Eye (tissue), 1 donor: ENCODE data around the gene CAPZA1.

ENCODE experiments used
- DNase-seq: peaks from one replicate; pipeline ENCODE4 v3.0.0-alpha.2; 2015

Gene CAPZA1

DNA sequence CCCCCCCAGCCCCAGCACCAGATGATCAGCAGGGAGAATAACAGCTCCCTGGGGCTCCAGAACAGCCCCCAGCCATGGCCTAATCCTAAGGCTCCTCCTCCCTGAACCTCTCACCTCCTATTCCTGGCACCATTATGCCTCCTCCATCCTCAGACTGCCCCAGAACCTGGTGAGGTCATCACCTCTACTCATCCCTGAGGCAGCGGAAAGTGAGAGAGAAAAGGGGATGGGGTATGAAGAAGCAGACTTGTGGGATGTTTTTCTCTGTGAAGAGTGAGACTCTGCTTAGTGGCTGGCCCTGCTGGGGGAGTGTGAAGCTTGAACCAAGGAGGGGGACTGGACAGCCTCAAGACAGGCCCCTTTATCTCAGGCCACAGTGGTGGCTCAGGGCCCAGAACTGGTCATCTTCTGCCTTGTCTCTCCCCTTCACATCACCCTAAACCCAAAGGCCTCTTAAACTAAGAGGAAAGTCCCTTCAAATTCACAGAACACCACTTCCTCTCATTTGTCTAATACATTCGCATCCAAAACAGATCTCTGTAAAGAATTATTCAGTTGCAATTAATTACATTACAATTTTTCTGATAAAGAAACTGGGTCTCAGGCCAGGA is 97.7 kb downstream of the CAPZA1 start:
- DNase-seq: no peak

DNA sequence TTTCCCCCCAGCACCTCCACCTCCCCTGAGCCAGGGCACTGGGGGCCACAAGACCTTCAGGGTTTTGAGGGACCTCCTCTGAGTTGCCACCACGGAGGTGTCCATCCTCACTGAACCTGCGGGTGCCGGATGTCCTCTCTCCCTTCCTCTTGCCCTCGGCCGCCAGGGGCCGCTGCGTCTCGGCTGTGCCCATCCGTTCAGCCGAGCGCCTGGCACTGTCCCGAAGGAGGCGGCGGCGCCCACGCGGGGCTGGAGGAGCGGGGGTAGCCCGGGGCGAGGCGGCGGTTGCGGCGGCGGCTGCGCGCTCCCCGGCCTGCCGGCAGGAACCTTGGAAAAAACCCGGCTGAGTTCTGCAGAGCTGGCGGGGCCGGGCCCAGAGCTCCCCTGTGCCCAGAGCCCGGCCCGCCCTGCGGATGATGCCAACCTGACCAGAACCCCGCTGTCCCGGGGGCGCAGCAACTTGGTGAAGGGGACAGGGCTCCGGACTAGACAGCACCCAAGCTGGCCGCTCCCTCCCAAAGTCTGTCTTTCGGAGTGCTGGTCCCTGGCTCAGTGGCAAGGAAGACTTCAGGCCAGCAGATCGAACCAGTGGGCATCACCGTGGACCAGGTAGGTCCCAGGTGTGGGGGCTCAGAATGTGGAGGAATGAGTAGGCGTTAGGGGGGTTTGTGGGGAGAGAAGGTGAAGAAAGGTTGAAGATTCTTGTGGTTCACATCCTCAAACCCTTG is 99.2 kb downstream of the CAPZA1 start:
- peak; percentile 86 for DNase-seq

DNA sequence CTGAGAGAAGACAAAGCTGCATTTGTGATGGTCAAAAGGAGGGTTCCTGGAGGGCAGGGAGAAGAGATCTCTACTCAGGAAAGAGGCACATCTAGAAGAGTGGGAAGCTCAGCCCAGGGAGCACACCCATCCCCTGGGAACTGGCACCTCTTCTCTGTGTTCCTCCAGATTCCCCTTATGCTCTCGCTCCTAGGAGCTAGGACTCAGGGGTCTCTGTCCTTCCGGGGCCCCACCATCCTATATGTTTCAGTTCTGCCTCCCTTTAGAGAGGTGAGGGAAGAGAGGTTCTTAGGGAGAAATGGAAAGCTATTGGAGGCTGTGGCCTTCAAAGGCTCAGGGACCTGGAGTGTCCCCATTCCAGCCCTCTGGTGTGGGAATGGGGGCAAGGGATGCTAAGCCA is 100.1 kb downstream of the CAPZA1 start:
- no peak for DNase-seq

DNA sequence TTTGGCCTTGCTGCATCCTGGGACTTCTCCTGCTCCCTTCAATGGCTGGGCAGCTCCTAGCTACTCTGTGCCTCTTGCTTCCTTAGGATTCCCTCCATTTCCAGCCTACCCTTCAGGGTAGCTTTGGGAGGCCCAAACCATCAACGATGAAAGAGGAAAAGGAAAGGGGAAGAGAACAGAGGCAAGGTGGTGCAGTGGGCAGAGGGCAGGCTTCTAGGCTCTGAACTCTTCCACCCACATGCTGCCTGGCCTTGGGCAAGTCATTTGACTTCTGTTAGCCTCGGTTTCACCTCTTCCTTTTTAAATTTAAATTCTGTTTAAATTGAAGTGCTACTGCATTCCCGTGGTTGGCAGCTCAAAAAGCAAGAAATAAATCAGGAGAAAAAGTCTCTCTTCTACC is 101.2 kb downstream of the CAPZA1 start:
- no peak for DNase-seq
